Measurements from ENCODE around the gene APP.
A peak's percentile ranks its signal among the peaks of the same experiment; 100 is the strongest.

Gene APP

GRCh38 chr21:26072666-26073615 lies 97.6 kb downstream of the APP start:
- Mint-ChIP-seq H3K36me3 (ENCODE audit: low read depth) (peaks cover 8% of the 10 kb centered on the region), H3K4me3 (no peak overlapping the region), H3K27me3 (ENCODE audit: low read depth) (no peaks in the 10 kb centered on the region), H3K27ac (peak overlapping the region in 1 of 3 experiments; percentile 38), H3K9me3 (no peaks in the 10 kb centered on the region), H3K4me1 (peaks cover 68% of the 10 kb centered on the region)
- TF ChIP-seq CTCF (IDR thresholded peaks at IDR 0.05; ENCODE audit: unreplicated experiment in 3 of 3): no peak

GRCh38 chr21:26070822-26071425 lies 99.6 kb downstream of the APP start:
- H3K27me3 Mint-ChIP-seq (ENCODE audit: low read depth): no peaks in the 10 kb centered on the region
- H3K9me3 Mint-ChIP-seq: no peaks in the 10 kb centered on the region
- peaks cover 3% of the 10 kb centered on the region for H3K36me3 Mint-ChIP-seq (ENCODE audit: low read depth)
- peak overlapping the region; percentile 68 to 86 (median 85) for H3K27ac Mint-ChIP-seq
- H3K4me3 Mint-ChIP-seq: peak overlapping the region in 2 of 3 experiments; percentile 6 to 19
- no peak for TF ChIP-seq CTCF (IDR thresholded peaks at IDR 0.05; ENCODE audit: unreplicated experiment in 3 of 3)
- H3K4me1 Mint-ChIP-seq: peaks cover 61% of the 10 kb centered on the region

- Mint-ChIP-seq H3K4me3 (no peak overlapping the region), H3K27me3 (ENCODE audit: low read depth) (no peaks in the 10 kb centered on the region), H3K4me1 (peaks cover 61% of the 10 kb centered on the region), H3K9me3 (no peaks in the 10 kb centered on the region), H3K27ac (peak overlapping the region; percentile 3 to 18 (median 4)), H3K36me3 (ENCODE audit: low read depth) (peaks cover 3% of the 10 kb centered on the region)
- TF ChIP-seq CTCF (IDR thresholded peaks at IDR 0.05; ENCODE audit: unreplicated experiment in 3 of 3): no peak
Measured at GRCh38 chr21:26070121-26070520, 100.4 kb downstream of the APP start.

- H3K27ac Mint-ChIP-seq: peak overlapping the region in 2 of 3 experiments; percentile 31 to 58
- H3K4me1 Mint-ChIP-seq: peaks cover 63% of the 10 kb centered on the region
- no peaks in the 10 kb centered on the region for H3K9me3 Mint-ChIP-seq
- H3K27me3 Mint-ChIP-seq (ENCODE audit: low read depth): no peaks in the 10 kb centered on the region
- TF ChIP-seq CTCF (IDR thresholded peaks at IDR 0.05; ENCODE audit: unreplicated experiment in 3 of 3): no peak
- peaks cover 3% of the 10 kb centered on the region for H3K36me3 Mint-ChIP-seq (ENCODE audit: low read depth)
- no peak overlapping the region for H3K4me3 Mint-ChIP-seq
Measured at GRCh38 chr21:26068776-26069175, 101.8 kb downstream of the APP start.

- Mint-ChIP-seq H3K27ac (peak overlapping the region; percentile 10 to 84 (median 25)), H3K4me1 (peaks cover 64% of the 10 kb centered on the region)
Measured at GRCh38 chr21:26067836-26068594, 102.6 kb downstream of the APP start.

More at GRCh38 chr21:26067836-26068594, 102.6 kb downstream of the APP start:
- no peak for TF ChIP-seq CTCF (IDR thresholded peaks at IDR 0.05; ENCODE audit: unreplicated experiment in 3 of 3)
- Mint-ChIP-seq H3K27me3 (ENCODE audit: low read depth) (no peaks in the 10 kb centered on the region), H3K4me3 (no peak overlapping the region), H3K36me3 (ENCODE audit: low read depth) (peaks cover 3% of the 10 kb centered on the region), H3K9me3 (no peaks in the 10 kb centered on the region)

Data from nephron (organoid).